Raji (cell line): ENCODE data around the gene RHBDL3.

ENCODE experiments used
- POLR2A ChIP-seq: IDR thresholded peaks from 2 replicates; pipeline ENCODE4 v1.6.1; 2011; ENCODE audit warnings: low read depth, low read length, control low read depth; ENCODE audit not compliant: insufficient read depth

The RHBDL3 gene

GRCh38 chr17:32355649-32356377, 90.2 kb downstream of the RHBDL3 start:
- no peak for TF ChIP-seq POLR2A

DNA sequence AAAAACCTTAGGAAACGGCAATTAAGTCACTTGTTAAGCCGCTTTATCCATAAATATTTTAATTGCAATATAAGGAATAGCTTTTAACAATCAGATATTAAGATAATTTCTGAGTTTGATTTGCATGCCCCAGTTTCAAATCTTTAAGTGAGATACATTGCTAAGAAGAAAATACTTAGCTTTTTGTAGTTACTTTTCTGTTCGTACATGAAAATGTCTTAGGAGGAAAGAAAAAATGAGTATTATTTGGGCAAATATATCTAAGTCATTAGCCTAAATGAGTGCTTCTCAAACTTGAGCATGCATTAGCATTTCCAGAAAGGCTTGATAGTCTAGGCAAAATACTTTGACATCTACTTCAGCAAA, 90.7 kb downstream of the RHBDL3 start:
- no peak for TF ChIP-seq POLR2A

- TF ChIP-seq POLR2A, result no peak
Observed at GRCh38 chr17:32356750-32357149, 91.1 kb downstream of the RHBDL3 start.

DNA sequence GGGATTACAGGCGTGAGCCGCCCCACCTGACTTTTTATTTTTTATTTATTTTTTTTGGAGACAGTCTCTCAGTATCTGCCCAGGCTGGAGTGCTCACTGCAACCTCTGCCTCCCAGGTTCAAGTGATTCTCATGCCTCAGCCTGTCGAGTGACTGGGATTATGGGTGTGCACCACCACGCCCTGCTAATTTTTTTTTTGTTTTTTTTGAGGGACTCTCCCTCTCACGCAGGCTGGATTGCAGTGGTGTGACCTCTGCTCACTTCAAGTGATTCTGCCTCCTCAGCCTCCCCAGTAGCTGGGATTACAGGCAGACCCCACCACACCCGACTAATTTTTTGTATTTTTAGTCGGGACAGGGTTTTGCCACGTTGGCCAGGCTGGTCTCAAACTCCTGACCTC, 92.0 kb downstream of the RHBDL3 start:
- TF ChIP-seq POLR2A, result no peak

GRCh38 chr17:32361270-32361669, 95.6 kb downstream of the RHBDL3 start:
- TF ChIP-seq POLR2A, result no peak

DNA sequence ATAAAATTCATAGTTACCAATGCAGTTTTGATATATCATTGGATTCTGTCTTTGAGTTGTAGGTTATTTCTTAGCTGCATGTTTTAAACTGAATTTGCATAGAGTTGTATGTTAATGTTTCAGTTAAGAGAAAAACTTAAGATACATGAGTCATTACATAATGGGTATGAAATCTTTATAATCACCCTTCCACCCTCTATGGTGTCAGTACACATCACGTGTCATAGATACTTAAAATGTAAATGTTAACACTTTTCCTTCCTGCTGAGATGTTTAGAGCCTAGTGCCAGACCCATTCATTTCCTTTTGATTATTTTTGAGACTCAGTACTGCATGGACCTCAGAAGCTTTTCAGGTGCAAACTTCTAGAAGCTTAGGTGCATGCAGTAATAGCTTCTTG, 104.8 kb downstream of the RHBDL3 start:
- no peak for TF ChIP-seq POLR2A
